ENCODE results near the gene ANGPTL8.

Gene ANGPTL8

GRCh38 chr19:11247391-11247790, 8.0 kb downstream of the ANGPTL8 start:
- TF ChIP-seq CTCF (conservative IDR thresholded peaks at IDR 0.05; ENCODE audit: control insufficient read depth, insufficient read depth, low read depth, low read length): no peak
- peak; percentile 40 for DNase-seq (ENCODE audit: low read depth)
- H3K4me3 ChIP-seq (ENCODE audit: control insufficient read depth, low read depth, low read length): no peak overlapping the region

- no peak for DNase-seq (ENCODE audit: low read depth)
- H3K4me3 ChIP-seq (ENCODE audit: control insufficient read depth, low read depth, low read length): no peak overlapping the region
- no peak for TF ChIP-seq CTCF (conservative IDR thresholded peaks at IDR 0.05; ENCODE audit: control insufficient read depth, insufficient read depth, low read depth, low read length)
These were observed 8.5 kb downstream of the ANGPTL8 start for GRCh38 chr19:11247934-11248333.

- no peak overlapping the region for H3K4me3 ChIP-seq (ENCODE audit: control insufficient read depth, low read depth, low read length)
- DNase-seq (ENCODE audit: low read depth): no peak
- TF ChIP-seq CTCF (conservative IDR thresholded peaks at IDR 0.05; ENCODE audit: control insufficient read depth, insufficient read depth, low read depth, low read length): no peak
These were observed 9.4 kb downstream of the ANGPTL8 start for GRCh38 chr19:11248852-11249251.

- no peak overlapping the region for H3K4me3 ChIP-seq (ENCODE audit: control insufficient read depth, low read depth, low read length)
- no peak for TF ChIP-seq CTCF (conservative IDR thresholded peaks at IDR 0.05; ENCODE audit: control insufficient read depth, insufficient read depth, low read depth, low read length)
- no peak for DNase-seq (ENCODE audit: low read depth)
These were observed 11.8 kb downstream of the ANGPTL8 start for GRCh38 chr19:11251217-11251616.

GRCh38 chr19:11251650-11252314, 12.4 kb downstream of the ANGPTL8 start:
- TF ChIP-seq CTCF (conservative IDR thresholded peaks at IDR 0.05; ENCODE audit: control insufficient read depth, insufficient read depth, low read depth, low read length): no peak
- H3K4me3 ChIP-seq (ENCODE audit: control insufficient read depth, low read depth, low read length): no peak overlapping the region

GRCh38 chr19:11252665-11253355, 13.4 kb downstream of the ANGPTL8 start:
- no peak for DNase-seq (ENCODE audit: low read depth)
- H3K4me3 ChIP-seq (ENCODE audit: control insufficient read depth, low read depth, low read length): no peak overlapping the region
- no peak for TF ChIP-seq CTCF (conservative IDR thresholded peaks at IDR 0.05; ENCODE audit: control insufficient read depth, insufficient read depth, low read depth, low read length)

More at GRCh38 chr19:11251650-11252314, 12.4 kb downstream of the ANGPTL8 start:
- DNase-seq (ENCODE audit: low read depth): no peak
